Activated naive CD8-positive, alpha-beta T cell treated with anti-CD3 and anti-CD28 coated beads, Interleukin-2, amount 10 ng/mL, durations not matched to agents 7 days and 5 days (primary cell): ENCODE data around the gene COMT. TPM values are rescaled to one million over a fixed set of nuclear protein-coding genes. Genes with fewer than 3 reads are reported as not detected.

Experiments
- ATAC-seq: fragments of 150-1000 bp; cut with Tn5 transposase; one replicate; pipeline ENCODE4 v1.10.0; 2021; ENCODE audit warnings: low read depth, moderate library complexity
- POLR2A ChIA-PET: fragments of 350-600 bp; sonication (Branson Sonifier 250); formaldehyde crosslinking; loops from one replicate; lab custom pipeline; 2021; ENCODE audit warnings: antibody characterized with exemption; lab: Charles Lee
- DNase-seq: peaks from one replicate; pipeline ENCODE4 v3.0.0; 2021
- H3K27ac Mint-ChIP-seq: one replicate; pipeline ENCODE4 v1.8.0; 2022; ENCODE audit warnings: mild to moderate bottlenecking, mixed read lengths
- H3K27me3 Mint-ChIP-seq: one replicate; pipeline ENCODE4 v1.8.0; 2022; ENCODE audit warnings: mild to moderate bottlenecking, moderate library complexity, mixed read lengths
- H3K36me3 Mint-ChIP-seq: one replicate; pipeline ENCODE4 v1.8.0; 2021; ENCODE audit warnings: mild to moderate bottlenecking, mixed read lengths
- H3K4me1 Mint-ChIP-seq: one replicate; pipeline ENCODE4 v1.8.0; 2021; ENCODE audit warnings: mixed read lengths
- H3K4me3 Mint-ChIP-seq: one replicate; pipeline ENCODE4 v1.8.0; 2022; ENCODE audit warnings: mild to moderate bottlenecking, moderate library complexity, mixed read lengths
- H3K9me3 Mint-ChIP-seq: one replicate; pipeline ENCODE4 v1.8.0; 2021; ENCODE audit warnings: mixed read lengths
- total RNA-seq, 2 experiments: library from RNA; stranded (reverse); gene quantifications; one replicate each; pipeline ENCODE4 v1.2.3, GENCODE V29; 2021

Gene COMT
- total RNA-seq, 2 experiments from 2014 or later = 68.6 to 70.0 TPM

- Mint-ChIP-seq H3K4me1 (peaks cover 2% of the 10 kb centered on the region), H3K27ac (no peak overlapping the region)
- no peak for ATAC-seq
Observed at GRCh38 chr22:19969141-19969928, 27.8 kb downstream of the COMT start.

DNA sequence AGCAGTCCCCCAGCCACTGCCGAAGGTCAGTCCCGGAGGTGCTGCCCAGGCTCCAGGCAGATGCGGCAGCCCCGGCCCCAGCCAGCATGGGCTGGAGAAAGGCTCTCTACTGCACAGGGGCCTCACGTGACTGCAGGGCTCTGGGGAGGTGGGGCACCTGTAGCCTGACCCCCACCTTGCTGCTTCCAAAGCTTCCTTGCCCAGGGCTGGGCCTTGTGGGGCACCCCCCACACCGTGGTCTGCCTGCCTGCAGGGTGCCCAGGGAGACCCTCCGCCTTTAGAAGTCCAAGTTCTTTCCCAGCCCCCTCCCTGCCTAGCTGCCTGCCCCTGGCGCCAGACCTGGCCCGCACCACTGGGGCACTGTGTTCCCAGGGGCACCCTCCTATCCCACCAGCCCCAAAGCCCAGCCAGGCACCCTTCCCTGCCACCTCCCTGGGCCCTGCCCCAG lies 28.5 kb downstream of the COMT start:
- POLR2A ChIA-PET = interaction anchor here (1.2 to 2.9 kb wide), 3 partner anchors 43 to 159 kb away, joined by 3 to 8 read pairs (median 4); no protein-coding TSS in a partner anchor
- Mint-ChIP-seq H3K4me3 (no peak overlapping the region), H3K9me3 (no peaks in the 10 kb centered on the region), H3K27ac (no peak overlapping the region), H3K36me3 (peaks cover 2% of the 10 kb centered on the region), H3K4me1 (peaks cover 3% of the 10 kb centered on the region), H3K27me3 (no peaks in the 10 kb centered on the region)
- ATAC-seq = no peak
- no peak for DNase-seq

More at GRCh38 chr22:19969141-19969928, 27.8 kb downstream of the COMT start:
- POLR2A ChIA-PET = interaction anchor here (1.6 kb wide), 1 partner anchor 160 kb away, joined by 4 read pairs; no protein-coding TSS in a partner anchor
- H3K4me3 Mint-ChIP-seq = no peak overlapping the region
- no peak for DNase-seq
- H3K36me3 Mint-ChIP-seq = peaks cover 2% of the 10 kb centered on the region
- H3K9me3 Mint-ChIP-seq = no peaks in the 10 kb centered on the region
- no peaks in the 10 kb centered on the region for H3K27me3 Mint-ChIP-seq

- POLR2A ChIA-PET = interaction anchor here (1.2 to 2.9 kb wide), 3 partner anchors 42 to 159 kb away, joined by 3 to 8 read pairs (median 4); no protein-coding TSS in a partner anchor
- H3K4me3 Mint-ChIP-seq = no peak overlapping the region
- no peak overlapping the region for H3K27ac Mint-ChIP-seq
Observed at GRCh38 chr22:19970479-19971275, 29.1 kb downstream of the COMT start.

DNA sequence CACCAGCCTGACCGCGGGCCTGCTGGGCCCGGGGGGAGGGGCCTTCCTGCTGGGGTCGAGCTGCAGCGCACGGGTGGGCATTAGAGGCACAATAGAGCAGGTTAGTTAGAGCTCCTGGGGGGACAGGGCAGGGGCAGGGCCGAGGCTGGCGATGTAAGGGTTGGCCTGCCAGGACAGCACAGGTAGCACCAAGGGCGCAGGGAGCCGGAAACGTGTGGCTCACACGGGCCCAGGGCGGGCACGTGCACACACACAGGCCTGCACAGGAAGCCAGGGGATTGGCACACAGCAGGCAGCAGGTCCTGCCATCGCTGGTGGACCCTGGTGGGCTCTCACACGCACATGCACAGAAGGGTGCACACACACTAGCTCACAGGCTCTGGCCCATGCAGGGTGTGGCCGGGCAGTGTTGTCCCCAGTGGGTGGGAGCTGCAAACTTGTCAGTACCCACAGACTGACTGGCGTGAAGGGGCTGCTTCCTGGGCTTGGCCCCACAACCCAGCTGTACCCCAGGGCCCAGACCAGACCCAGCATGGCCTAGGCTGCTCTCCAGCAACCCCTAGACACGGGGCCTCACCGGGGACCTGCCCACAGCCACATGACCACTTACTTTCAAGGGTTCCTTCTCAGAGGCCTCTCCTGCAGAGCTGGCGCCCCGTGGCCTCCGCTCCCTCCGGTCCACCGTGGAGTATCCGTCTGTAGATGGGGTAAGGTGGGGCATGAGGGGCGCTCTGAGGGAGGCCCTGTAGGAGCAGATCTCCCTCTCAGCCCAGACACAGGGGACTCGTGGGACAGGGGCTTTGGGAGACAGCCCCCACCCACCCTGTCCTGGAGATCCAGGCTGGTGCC lies 29.9 kb downstream of the COMT start:
- no peak overlapping the region for H3K27ac Mint-ChIP-seq
- ATAC-seq (no peak), DNase-seq (no peak)
- peaks cover 2% of the 10 kb centered on the region for H3K36me3 Mint-ChIP-seq
- H3K9me3 Mint-ChIP-seq = no peaks in the 10 kb centered on the region
- peaks cover 7% of the 10 kb centered on the region for H3K4me1 Mint-ChIP-seq
- no peak overlapping the region for H3K4me3 Mint-ChIP-seq
- POLR2A ChIA-PET = interaction anchor here (0.6 to 2.9 kb wide), 3 partner anchors 41 to 158 kb away, joined by 3 to 8 read pairs (median 3); no protein-coding TSS in a partner anchor
- no peaks in the 10 kb centered on the region for H3K27me3 Mint-ChIP-seq

More at GRCh38 chr22:19970479-19971275, 29.1 kb downstream of the COMT start:
- no peaks in the 10 kb centered on the region for H3K9me3 Mint-ChIP-seq
- H3K4me1 Mint-ChIP-seq = peaks cover 7% of the 10 kb centered on the region
- DNase-seq (peak; percentile 88), ATAC-seq (peak; percentile 71)
- H3K27me3 Mint-ChIP-seq = no peaks in the 10 kb centered on the region
- peaks cover 2% of the 10 kb centered on the region for H3K36me3 Mint-ChIP-seq

- Mint-ChIP-seq H3K36me3 (peaks cover 2% of the 10 kb centered on the region), H3K27ac (no peak overlapping the region), H3K4me3 (no peak overlapping the region), H3K9me3 (no peaks in the 10 kb centered on the region), H3K27me3 (no peaks in the 10 kb centered on the region), H3K4me1 (peaks cover 7% of the 10 kb centered on the region)
- POLR2A ChIA-PET = interaction anchor here (2.9 kb wide), 1 partner anchor 41 kb away, joined by 8 read pairs; no protein-coding TSS in a partner anchor
- ATAC-seq (no peak), DNase-seq (no peak)
Observed at GRCh38 chr22:19972251-19972650, 30.7 kb downstream of the COMT start.

- no peak for ATAC-seq
Observed at GRCh38 chr22:19972652-19973550, 31.3 kb downstream of the COMT start.

GRCh38 chr22:19973551-19974267 lies 32.1 kb downstream of the COMT start:
- POLR2A ChIA-PET = interaction anchor here (0.7 kb wide), 1 partner anchor 39 kb away, joined by 3 read pairs; no protein-coding TSS in a partner anchor
- H3K36me3 Mint-ChIP-seq = no peaks in the 10 kb centered on the region
- no peaks in the 10 kb centered on the region for H3K9me3 Mint-ChIP-seq
- no peak overlapping the region for H3K27ac Mint-ChIP-seq
- no peaks in the 10 kb centered on the region for H3K27me3 Mint-ChIP-seq
- H3K4me3 Mint-ChIP-seq = no peak overlapping the region
- H3K4me1 Mint-ChIP-seq = peaks cover 7% of the 10 kb centered on the region
- no peak for DNase-seq
- ATAC-seq = no peak

More at GRCh38 chr22:19972652-19973550, 31.3 kb downstream of the COMT start:
- Mint-ChIP-seq H3K4me1 (peaks cover 7% of the 10 kb centered on the region), H3K4me3 (no peak overlapping the region), H3K27ac (no peak overlapping the region), H3K27me3 (no peaks in the 10 kb centered on the region), H3K9me3 (no peaks in the 10 kb centered on the region), H3K36me3 (no peaks in the 10 kb centered on the region)
- no peak for DNase-seq
- POLR2A ChIA-PET = interaction anchor here (2.9 kb wide), 1 partner anchor 40 kb away, joined by 8 read pairs; no protein-coding TSS in a partner anchor

DNA sequence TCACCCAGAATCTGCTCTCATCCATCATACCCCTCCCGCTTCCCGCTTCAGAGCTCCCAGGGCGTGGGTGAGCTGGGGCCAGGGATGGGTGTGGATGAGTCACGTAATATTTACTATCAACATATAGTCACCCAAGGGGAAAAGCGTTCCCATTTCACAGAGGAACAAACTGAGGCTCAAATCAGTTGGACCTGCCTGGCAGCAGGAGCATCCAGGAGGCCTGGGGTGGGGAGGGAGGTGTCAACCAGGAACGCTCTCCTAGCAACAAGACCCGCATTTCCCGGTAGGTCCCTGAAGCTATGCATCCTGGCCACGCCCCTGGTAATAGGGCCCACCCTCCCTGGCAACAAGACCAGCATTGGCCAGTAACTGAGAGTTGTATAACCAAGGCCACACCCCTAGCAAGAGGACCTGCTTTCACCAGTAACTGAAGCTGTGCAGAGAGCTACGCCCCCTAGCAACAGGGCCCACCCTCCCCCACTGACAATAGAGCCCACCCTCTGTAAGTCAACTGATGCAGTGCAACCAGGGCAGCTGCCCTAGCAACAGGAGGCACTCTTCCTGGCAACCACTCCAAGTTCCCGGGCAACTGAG lies 32.8 kb downstream of the COMT start:
- Mint-ChIP-seq H3K4me3 (no peak overlapping the region), H3K9me3 (no peaks in the 10 kb centered on the region), H3K4me1 (peaks cover 7% of the 10 kb centered on the region), H3K36me3 (no peaks in the 10 kb centered on the region), H3K27ac (no peak overlapping the region), H3K27me3 (no peaks in the 10 kb centered on the region)
- ATAC-seq = peak; percentile 30
- POLR2A ChIA-PET = interaction anchor here (0.7 kb wide), 1 partner anchor 38 kb away, joined by 3 read pairs; no protein-coding TSS in a partner anchor
- DNase-seq = no peak

DNA sequence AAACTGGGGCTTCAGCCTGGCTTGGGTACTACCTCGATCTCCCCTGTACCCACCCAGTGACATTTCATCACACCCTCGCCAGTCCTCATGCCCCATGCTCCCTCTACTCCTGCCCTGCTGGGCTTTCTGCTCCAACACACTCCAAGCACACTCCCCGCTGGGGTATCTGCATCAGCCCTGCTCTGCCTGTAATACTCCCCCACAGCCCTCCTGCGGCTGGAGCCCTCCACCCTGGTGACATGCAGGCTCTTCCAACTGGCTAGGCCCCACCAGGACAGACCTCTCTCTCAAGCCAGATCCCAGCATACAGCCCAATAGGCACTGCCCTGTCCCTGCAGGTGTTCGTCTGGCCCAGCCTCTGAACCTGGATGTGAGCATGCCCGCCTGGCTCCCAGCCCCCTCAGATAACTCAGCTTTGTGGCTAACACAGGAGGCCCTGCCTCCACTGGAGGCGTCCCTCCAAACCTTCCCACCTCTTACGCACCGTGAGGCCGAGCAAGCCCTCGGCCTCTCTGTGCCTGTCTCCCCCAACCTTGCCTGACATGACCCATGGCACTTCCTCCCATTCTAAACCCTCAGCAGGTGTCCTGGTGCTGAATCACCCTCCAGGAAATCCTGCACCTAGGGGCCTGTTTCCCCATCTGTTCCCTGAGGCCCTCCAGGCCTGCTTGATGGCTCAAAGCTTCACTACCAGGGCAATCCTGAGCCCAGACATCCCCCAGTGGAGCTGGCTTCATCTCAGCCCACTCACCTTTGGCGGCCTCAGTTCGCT lies 33.5 kb downstream of the COMT start:
- H3K27ac Mint-ChIP-seq = peak overlapping the region; percentile 68
- no peak for DNase-seq
- POLR2A ChIA-PET = interaction anchor here (0.7 kb wide), 1 partner anchor 37 kb away, joined by 3 read pairs; no protein-coding TSS in a partner anchor
- no peaks in the 10 kb centered on the region for H3K36me3 Mint-ChIP-seq
- H3K27me3 Mint-ChIP-seq = no peaks in the 10 kb centered on the region
- peaks cover 7% of the 10 kb centered on the region for H3K4me1 Mint-ChIP-seq
- H3K9me3 Mint-ChIP-seq = no peaks in the 10 kb centered on the region
- H3K4me3 Mint-ChIP-seq = no peak overlapping the region
- ATAC-seq = no peak

DNA sequence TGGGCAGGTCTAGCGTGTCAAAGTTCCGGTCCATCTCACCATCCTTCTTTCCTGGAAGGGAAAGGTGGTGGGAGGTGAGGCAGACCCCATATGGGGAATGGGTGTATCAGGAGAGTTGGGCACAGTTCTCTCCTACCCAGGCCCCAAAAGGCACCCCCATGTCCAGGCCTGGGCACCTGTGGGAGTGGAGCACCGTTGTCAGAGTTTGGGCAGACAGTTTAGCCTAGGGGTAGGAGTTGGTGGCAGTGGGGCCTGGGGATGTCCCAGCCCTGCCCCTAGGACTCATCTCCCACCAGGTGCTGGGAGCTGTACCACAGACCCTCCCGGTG lies 34.1 kb downstream of the COMT start:
- ATAC-seq = no peak
- no peak for DNase-seq
- peaks cover 7% of the 10 kb centered on the region for H3K4me1 Mint-ChIP-seq
- no peaks in the 10 kb centered on the region for H3K36me3 Mint-ChIP-seq
- POLR2A ChIA-PET = no interaction called here
- no peaks in the 10 kb centered on the region for H3K27me3 Mint-ChIP-seq
- H3K27ac Mint-ChIP-seq = no peak overlapping the region
- H3K4me3 Mint-ChIP-seq = no peak overlapping the region
- H3K9me3 Mint-ChIP-seq = no peaks in the 10 kb centered on the region
